HUES6 (cell line): ENCODE measurements around the gene C5.
"Not testable (repeated sequence)": the region's sequence is repeated elsewhere in the genome, so short reads cannot be mapped to it uniquely, and the experiment has no call there.

Experiments used
- H3K27ac ChIP-seq: 2 replicates; pipeline ENCODE4 v1.7.0; 2013; ENCODE audit warnings: low read depth, mild to moderate bottlenecking, low read length, inconsistent platforms
- H3K27me3 ChIP-seq: 2 replicates; pipeline ENCODE4 v1.6.1; 2013; ENCODE audit warnings: low read length; ENCODE audit not compliant: control insufficient read depth, insufficient read depth
- H3K36me3 ChIP-seq: 2 replicates; pipeline ENCODE4 v1.6.1; 2013; ENCODE audit warnings: low read length; ENCODE audit not compliant: control insufficient read depth, insufficient read depth
- H3K4me1 ChIP-seq: 2 replicates; pipeline ENCODE4 v1.6.1; 2013; ENCODE audit warnings: low read length; ENCODE audit not compliant: control insufficient read depth, insufficient read depth
- H3K4me3 ChIP-seq: 2 replicates; pipeline ENCODE4 v1.5.1; 2013; ENCODE audit warnings: low read depth, low read length
- H3K9ac ChIP-seq: one replicate; pipeline ENCODE4 v1.6.1; 2013; ENCODE audit warnings: mild to moderate bottlenecking, low read length
- H3K9me3 ChIP-seq: 2 replicates; pipeline ENCODE4 v1.6.1; 2013; ENCODE audit warnings: low read depth, low read length; ENCODE audit not compliant: control insufficient read depth, insufficient read depth

Gene C5

GRCh38 chr9:121050128-121050988, at the start of gene C5:
Gene C5, minus strand, starts transcription at chr9:121050275. Its CDS starts 29 bp downstream, at chr9:121050246.
- H3K27ac ChIP-seq = no peak within 1 kb of the TSS

GRCh38 chr9:121098567-121099198, 48.6 kb upstream of the C5 start:
- Histone ChIP-seq H3K27ac (no peak overlapping the region), H3K4me3 (no peak overlapping the region), H3K9me3 (no peaks in the 10 kb centered on the region), H3K27me3 (no peaks in the 10 kb centered on the region), H3K36me3 (no peaks in the 10 kb centered on the region), H3K4me1 (no peaks in the 10 kb centered on the region), H3K9ac (no peak overlapping the region)

More at GRCh38 chr9:121050128-121050988, at the start of gene C5:
- H3K4me1 ChIP-seq = peaks cover 3% of the 10 kb centered on the region; the same call in 1 of the 2 replicates
- no peaks in the 10 kb centered on the region for H3K9me3 ChIP-seq
- no peak within 1 kb of the TSS for H3K9ac ChIP-seq
- H3K27me3 ChIP-seq = no peaks in the 10 kb centered on the region
- H3K36me3 ChIP-seq = no peaks in the 10 kb centered on the region
- H3K4me3 ChIP-seq = no peak within 1 kb of the TSS

GRCh38 chr9:121095057-121095456, 45.0 kb upstream of the C5 start:
- H3K9ac ChIP-seq = no peak overlapping the region
- no peaks in the 10 kb centered on the region for H3K36me3 ChIP-seq
- no peaks in the 10 kb centered on the region for H3K9me3 ChIP-seq
- H3K4me3 ChIP-seq = no peak overlapping the region
- H3K27ac ChIP-seq = no peak overlapping the region
- no peaks in the 10 kb centered on the region for H3K4me1 ChIP-seq
- no peaks in the 10 kb centered on the region for H3K27me3 ChIP-seq

- not testable (repeated sequence) for H3K4me1 ChIP-seq, H3K9ac ChIP-seq, H3K27me3 ChIP-seq, H3K4me3 ChIP-seq, H3K27ac ChIP-seq, H3K36me3 ChIP-seq, H3K9me3 ChIP-seq
Measured at GRCh38 chr9:121090743-121091142, 40.7 kb upstream of the C5 start.

GRCh38 chr9:121088576-121088975, 38.5 kb upstream of the C5 start:
- Histone ChIP-seq H3K36me3 (no peaks in the 10 kb centered on the region), H3K27me3 (no peaks in the 10 kb centered on the region), H3K4me3 (no peak overlapping the region), H3K9ac (no peak overlapping the region), H3K4me1 (no peaks in the 10 kb centered on the region), H3K27ac (no peak overlapping the region), H3K9me3 (no peaks in the 10 kb centered on the region)

- H3K27me3 ChIP-seq = no peaks in the 10 kb centered on the region
- no peak overlapping the region for H3K4me3 ChIP-seq
- H3K27ac ChIP-seq = no peak overlapping the region
- H3K4me1 ChIP-seq = no peaks in the 10 kb centered on the region
- no peaks in the 10 kb centered on the region for H3K9me3 ChIP-seq
- H3K9ac ChIP-seq = no peak overlapping the region
- H3K36me3 ChIP-seq = no peaks in the 10 kb centered on the region
Measured at GRCh38 chr9:121085661-121086060, 35.6 kb upstream of the C5 start.

- Histone ChIP-seq H3K9me3 (no peaks in the 10 kb centered on the region), H3K27me3 (peaks cover 7% of the 10 kb centered on the region), H3K27ac (no peak overlapping the region), H3K9ac (no peak overlapping the region), H3K4me3 (no peak overlapping the region), H3K36me3 (no peaks in the 10 kb centered on the region), H3K4me1 (no peaks in the 10 kb centered on the region)
Measured at GRCh38 chr9:121082075-121082474, 32.0 kb upstream of the C5 start.

GRCh38 chr9:121075251-121076036, 25.4 kb upstream of the C5 start:
- H3K9ac ChIP-seq = peak overlapping the region; percentile 89
- H3K27ac ChIP-seq = no peak overlapping the region; the same call in 1 of the 2 replicates
- no peaks in the 10 kb centered on the region for H3K9me3 ChIP-seq
- H3K4me1 ChIP-seq = peaks cover 8% of the 10 kb centered on the region
- H3K4me3 ChIP-seq = peak overlapping the region; percentile 75
- H3K36me3 ChIP-seq = no peaks in the 10 kb centered on the region
- H3K27me3 ChIP-seq = peaks cover 69% of the 10 kb centered on the region

GRCh38 chr9:121074370-121075250, 24.5 kb upstream of the C5 start, which contains the start of gene CNTRL:
Gene CNTRL, plus strand, starts transcription at chr9:121074955. Its CDS starts 13,372 bp downstream, at chr9:121088327.
- no peaks in the 10 kb centered on the region for H3K36me3 ChIP-seq
- H3K27ac ChIP-seq = peak within 1 kb of the TSS; percentile 30; the same call in 1 of the 2 replicates
- peaks cover 8% of the 10 kb centered on the region for H3K4me1 ChIP-seq
- peak within 1 kb of the TSS; percentile 89 for H3K9ac ChIP-seq
- peak within 1 kb of the TSS; percentile 75 for H3K4me3 ChIP-seq
- H3K27me3 ChIP-seq = peaks cover 75% of the 10 kb centered on the region
- no peaks in the 10 kb centered on the region for H3K9me3 ChIP-seq

- Histone ChIP-seq H3K9ac (no peak overlapping the region), H3K36me3 (no peaks in the 10 kb centered on the region), H3K9me3 (no peaks in the 10 kb centered on the region), H3K27me3 (peaks cover 88% of the 10 kb centered on the region), H3K4me3 (no peak overlapping the region), H3K27ac (no peak overlapping the region), H3K4me1 (peaks cover 8% of the 10 kb centered on the region)
Measured at GRCh38 chr9:121073038-121073437, 23.0 kb upstream of the C5 start.
